ENCODE results near the gene TRRAP.

TRRAP gene

DNA sequence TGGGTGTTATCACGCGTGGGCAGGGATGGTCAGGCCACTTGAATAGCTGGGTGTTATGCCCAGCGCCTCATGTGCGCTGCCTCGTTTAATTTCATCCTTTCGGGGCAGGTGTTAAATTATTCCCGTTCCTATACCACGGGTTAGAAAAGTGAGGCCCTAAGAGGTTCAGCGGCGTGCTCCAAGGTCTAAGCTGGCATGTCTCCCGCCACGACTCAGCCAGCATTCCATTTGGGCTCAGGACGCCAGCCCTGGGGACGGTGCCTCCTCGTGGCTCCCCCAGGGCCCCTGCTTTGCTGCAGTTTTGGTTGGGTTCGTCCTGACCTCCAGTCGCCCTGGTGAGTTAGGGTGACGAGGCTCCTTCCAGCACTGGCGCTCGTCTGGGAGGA, 124.5 kb downstream of the TRRAP start:
- no peak overlapping the region for H3K4me3 ChIP-seq (ENCODE audit: low read depth, low read length)
- no peak overlapping the region for H2BK120ac ChIP-seq (ENCODE audit: insufficient read depth, low read length, poor library complexity)
- DNase-seq = no peak
- H2BK12ac ChIP-seq (ENCODE audit: low read length) = no peak overlapping the region
- H3K18ac ChIP-seq (ENCODE audit: low read length) = no peak overlapping the region
- no peak overlapping the region for H4K12ac ChIP-seq (ENCODE audit: low read depth, low read length)
- H2AFZ ChIP-seq (ENCODE audit: insufficient read depth, low read length, poor library complexity) = no peak overlapping the region
- no peak overlapping the region for H2AK5ac ChIP-seq (ENCODE audit: low read length)
- H3K9me3 ChIP-seq (ENCODE audit: insufficient read depth, low read depth, low read length) = peaks cover 5% of the 10 kb centered on the region
- no peak overlapping the region for H3K14ac ChIP-seq (ENCODE audit: low read length)
- no peak overlapping the region for H2BK5ac ChIP-seq (ENCODE audit: low read depth, low read length, poor library complexity)
- H3K4me2 ChIP-seq (ENCODE audit: low read length) = no peak overlapping the region
- H3K4ac ChIP-seq (ENCODE audit: low read depth, low read length) = no peak overlapping the region
- no peaks in the 10 kb centered on the region for H3K27me3 ChIP-seq (ENCODE audit: insufficient read depth, low read length)
- no peak overlapping the region for H4K91ac ChIP-seq (ENCODE audit: low read depth, low read length)
- H3K79me2 ChIP-seq (ENCODE audit: control insufficient read depth, insufficient read depth, low read length, poor library complexity) = no peaks in the 10 kb centered on the region
- H3K9ac ChIP-seq (ENCODE audit: low read length) = peak overlapping the region; percentile 9
- H3K23ac ChIP-seq (ENCODE audit: low read length) = no peak overlapping the region
- no peak overlapping the region for H3K27ac ChIP-seq (ENCODE audit: low read depth, low read length)
- WGBS (ENCODE audit: extremely low coverage, insufficient coverage, insufficient read length) = no CpG with 5 or more reads among the region's 20 CpGs
- no peaks in the 10 kb centered on the region for H3K4me1 ChIP-seq (ENCODE audit: control insufficient read depth in 1 of 2, insufficient read depth in 2 of 2, low read length in 2 of 2)
- no peaks in the 10 kb centered on the region for H3K79me1 ChIP-seq (ENCODE audit: low read length)
- H4K8ac ChIP-seq (ENCODE audit: low read depth, low read length) = no peak overlapping the region
- H3K36me3 ChIP-seq (ENCODE audit: control insufficient read depth in 1 of 2, insufficient read depth in 2 of 2, low read length in 2 of 2) = peaks cover 59 to 71% of the 10 kb centered on the region in 2 experiments

DNA sequence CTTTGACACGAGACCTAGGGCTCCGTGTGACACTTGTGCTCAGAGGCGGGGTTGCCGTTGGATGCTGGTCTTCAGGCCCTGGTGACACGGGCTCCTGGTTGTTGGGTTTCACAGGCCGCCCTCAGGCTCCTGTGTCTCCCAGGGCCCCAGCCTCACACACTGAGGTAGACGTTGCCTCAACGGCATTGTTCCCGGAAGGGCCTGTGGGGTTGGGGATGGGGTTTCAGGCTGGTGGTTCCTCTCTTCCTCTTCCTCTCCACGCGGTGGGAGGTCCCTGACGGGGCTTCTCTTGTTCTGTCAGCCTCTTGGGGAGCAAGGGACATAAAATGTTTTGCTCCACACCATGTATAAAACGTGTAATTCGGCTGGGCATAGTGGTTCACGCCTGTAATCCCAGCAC, 125.1 kb downstream of the TRRAP start:
- H3K14ac ChIP-seq (ENCODE audit: low read length) = no peak overlapping the region
- H3K79me2 ChIP-seq (ENCODE audit: control insufficient read depth, insufficient read depth, low read length, poor library complexity) = no peaks in the 10 kb centered on the region
- no peak overlapping the region for H3K23ac ChIP-seq (ENCODE audit: low read length)
- H3K27me3 ChIP-seq (ENCODE audit: insufficient read depth, low read length) = no peaks in the 10 kb centered on the region
- H3K4ac ChIP-seq (ENCODE audit: low read depth, low read length) = no peak overlapping the region
- no peak overlapping the region for H3K9ac ChIP-seq (ENCODE audit: low read length)
- H2BK120ac ChIP-seq (ENCODE audit: insufficient read depth, low read length, poor library complexity) = no peak overlapping the region
- no CpG with 5 or more reads among the region's 15 CpGs for WGBS (ENCODE audit: extremely low coverage, insufficient coverage, insufficient read length)
- H3K4me1 ChIP-seq (ENCODE audit: control insufficient read depth in 1 of 2, insufficient read depth in 2 of 2, low read length in 2 of 2) = no peaks in the 10 kb centered on the region
- H2BK12ac ChIP-seq (ENCODE audit: low read length) = no peak overlapping the region
- H3K4me3 ChIP-seq (ENCODE audit: low read depth, low read length) = no peak overlapping the region
- no peak overlapping the region for H2AFZ ChIP-seq (ENCODE audit: insufficient read depth, low read length, poor library complexity)
- H3K4me2 ChIP-seq (ENCODE audit: low read length) = no peak overlapping the region
- H3K27ac ChIP-seq (ENCODE audit: low read depth, low read length) = no peak overlapping the region
- peaks cover 65 to 75% of the 10 kb centered on the region in 2 experiments for H3K36me3 ChIP-seq (ENCODE audit: control insufficient read depth in 1 of 2, insufficient read depth in 2 of 2, low read length in 2 of 2)
- H4K8ac ChIP-seq (ENCODE audit: low read depth, low read length) = no peak overlapping the region
- DNase-seq = no peak
- no peak overlapping the region for H3K18ac ChIP-seq (ENCODE audit: low read length)
- no peaks in the 10 kb centered on the region for H3K79me1 ChIP-seq (ENCODE audit: low read length)
- no peak overlapping the region for H4K91ac ChIP-seq (ENCODE audit: low read depth, low read length)
- H4K12ac ChIP-seq (ENCODE audit: low read depth, low read length) = no peak overlapping the region
- no peak overlapping the region for H2AK5ac ChIP-seq (ENCODE audit: low read length)
- peaks cover 5% of the 10 kb centered on the region for H3K9me3 ChIP-seq (ENCODE audit: insufficient read depth, low read depth, low read length)
- H2BK5ac ChIP-seq (ENCODE audit: low read depth, low read length, poor library complexity) = no peak overlapping the region

DNA sequence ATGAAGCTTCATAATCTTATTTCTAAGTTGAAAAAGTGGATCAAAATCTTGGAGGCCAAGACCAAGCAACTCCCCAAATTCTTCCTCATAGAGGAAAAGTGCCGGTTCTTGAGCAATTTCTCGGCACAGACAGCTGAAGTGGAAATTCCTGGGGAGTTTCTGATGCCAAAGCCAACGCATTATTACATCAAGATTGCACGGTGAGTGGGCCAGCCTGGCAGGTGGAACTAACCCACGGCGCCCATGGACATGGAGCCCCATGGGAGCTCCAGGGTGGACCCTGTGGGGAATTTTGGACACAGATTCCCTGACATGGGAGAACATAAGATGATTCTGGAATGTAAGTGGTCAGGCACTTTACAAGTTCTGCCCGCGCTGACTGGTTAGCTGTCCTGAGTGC, 125.9 kb downstream of the TRRAP start:
- Histone ChIP-seq H3K4me3 (ENCODE audit: low read depth, low read length) (no peak overlapping the region), H4K8ac (ENCODE audit: low read depth, low read length) (no peak overlapping the region), H3K27ac (ENCODE audit: low read depth, low read length) (no peak overlapping the region), H3K36me3 (ENCODE audit: control insufficient read depth in 1 of 2, insufficient read depth in 2 of 2, low read length in 2 of 2) (peaks cover 69 to 75% of the 10 kb centered on the region in 2 experiments), H3K18ac (ENCODE audit: low read length) (no peak overlapping the region), H4K12ac (ENCODE audit: low read depth, low read length) (no peak overlapping the region), H2AFZ (ENCODE audit: insufficient read depth, low read length, poor library complexity) (no peak overlapping the region), H3K79me1 (ENCODE audit: low read length) (no peaks in the 10 kb centered on the region), H2BK120ac (ENCODE audit: insufficient read depth, low read length, poor library complexity) (no peak overlapping the region), H3K9ac (ENCODE audit: low read length) (no peak overlapping the region), H3K79me2 (ENCODE audit: control insufficient read depth, insufficient read depth, low read length, poor library complexity) (no peaks in the 10 kb centered on the region), H3K4me1 (ENCODE audit: control insufficient read depth in 1 of 2, insufficient read depth in 2 of 2, low read length in 2 of 2) (no peaks in the 10 kb centered on the region), H3K9me3 (ENCODE audit: insufficient read depth, low read depth, low read length) (peaks cover 5% of the 10 kb centered on the region), H2BK12ac (ENCODE audit: low read length) (no peak overlapping the region), H3K14ac (ENCODE audit: low read length) (no peak overlapping the region), H3K23ac (ENCODE audit: low read length) (no peak overlapping the region), H3K4ac (ENCODE audit: low read depth, low read length) (no peak overlapping the region), H3K4me2 (ENCODE audit: low read length) (no peak overlapping the region), H4K91ac (ENCODE audit: low read depth, low read length) (no peak overlapping the region), H2AK5ac (ENCODE audit: low read length) (no peak overlapping the region), H2BK5ac (ENCODE audit: low read depth, low read length, poor library complexity) (no peak overlapping the region), H3K27me3 (ENCODE audit: insufficient read depth, low read length) (no peaks in the 10 kb centered on the region)
- DNase-seq = no peak
- no CpG with 5 or more reads among the region's 8 CpGs for WGBS (ENCODE audit: extremely low coverage, insufficient coverage, insufficient read length)

DNA sequence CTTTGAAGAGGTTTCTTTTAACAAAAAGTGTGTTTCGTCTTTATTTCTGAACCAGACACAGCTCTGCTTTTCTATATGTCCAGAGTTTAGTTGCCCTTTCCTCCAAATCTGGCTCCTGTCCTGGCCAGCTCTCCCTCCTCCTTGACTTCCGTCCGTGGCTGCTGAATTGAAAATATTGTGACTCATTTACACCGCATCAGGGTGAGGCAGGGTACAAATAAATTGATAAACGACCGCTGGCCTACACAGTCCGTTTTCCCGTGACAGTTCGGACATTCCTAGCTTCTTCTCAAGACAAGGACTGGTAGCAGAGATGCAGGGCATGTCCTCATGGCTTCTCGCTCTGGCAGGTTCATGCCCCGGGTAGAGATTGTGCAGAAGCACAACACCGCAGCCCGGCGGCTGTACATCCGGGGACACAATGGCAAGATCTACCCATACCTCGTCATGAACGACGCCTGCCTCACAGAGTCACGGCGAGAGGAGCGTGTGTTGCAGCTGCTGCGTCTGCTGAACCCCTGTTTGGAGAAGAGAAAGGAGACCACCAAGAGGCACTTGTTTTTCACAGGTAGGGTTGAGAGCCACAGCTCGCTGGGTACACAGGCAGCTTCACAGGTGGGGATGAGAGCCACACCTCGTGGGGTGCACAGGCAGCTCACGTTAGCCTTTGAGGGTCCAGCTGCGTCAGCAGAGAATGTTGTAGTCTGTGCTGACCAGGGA, 126.6 kb downstream of the TRRAP start:
- Histone ChIP-seq H3K36me3 (ENCODE audit: control insufficient read depth in 1 of 2, insufficient read depth in 2 of 2, low read length in 2 of 2) (peaks cover 66 to 74% of the 10 kb centered on the region in 2 experiments), H3K79me1 (ENCODE audit: low read length) (no peaks in the 10 kb centered on the region), H4K8ac (ENCODE audit: low read depth, low read length) (no peak overlapping the region), H3K4me1 (ENCODE audit: control insufficient read depth in 1 of 2, insufficient read depth in 2 of 2, low read length in 2 of 2) (no peaks in the 10 kb centered on the region), H3K23ac (ENCODE audit: low read length) (no peak overlapping the region), H3K9me3 (ENCODE audit: insufficient read depth, low read depth, low read length) (peaks cover 5% of the 10 kb centered on the region), H3K4me3 (ENCODE audit: low read depth, low read length) (no peak overlapping the region), H3K79me2 (ENCODE audit: control insufficient read depth, insufficient read depth, low read length, poor library complexity) (no peaks in the 10 kb centered on the region), H2AK5ac (ENCODE audit: low read length) (no peak overlapping the region), H3K4ac (ENCODE audit: low read depth, low read length) (no peak overlapping the region), H3K14ac (ENCODE audit: low read length) (no peak overlapping the region), H3K9ac (ENCODE audit: low read length) (no peak overlapping the region), H2BK12ac (ENCODE audit: low read length) (no peak overlapping the region), H3K27ac (ENCODE audit: low read depth, low read length) (no peak overlapping the region), H2AFZ (ENCODE audit: insufficient read depth, low read length, poor library complexity) (no peak overlapping the region), H3K4me2 (ENCODE audit: low read length) (no peak overlapping the region), H4K12ac (ENCODE audit: low read depth, low read length) (no peak overlapping the region), H2BK120ac (ENCODE audit: insufficient read depth, low read length, poor library complexity) (no peak overlapping the region), H3K18ac (ENCODE audit: low read length) (no peak overlapping the region), H4K91ac (ENCODE audit: low read depth, low read length) (no peak overlapping the region), H3K27me3 (ENCODE audit: insufficient read depth, low read length) (no peaks in the 10 kb centered on the region), H2BK5ac (ENCODE audit: low read depth, low read length, poor library complexity) (no peak overlapping the region)
- no peak for DNase-seq
- no CpG with 5 or more reads among the region's 26 CpGs for WGBS (ENCODE audit: extremely low coverage, insufficient coverage, insufficient read length)
